Measurements from ENCODE around the gene IFI16.
"Not testable (repeated sequence)": the region's sequence is repeated elsewhere in the genome, so short reads cannot be mapped to it uniquely, and the experiment has no call there.

- not testable (repeated sequence) for TF ChIP-seq MAZ (IDR thresholded peaks at IDR 0.05; ENCODE audit: borderline replicate concordance, low read depth, low read length); ELK1 (IDR thresholded peaks at IDR 0.05; ENCODE audit: borderline replicate concordance, low read depth, low read length); CTCF (conservative IDR thresholded peaks at IDR 0.05; ENCODE audit: low read depth, low read length); SMC3 (IDR thresholded peaks at IDR 0.05; ENCODE audit: low read depth, low read length); POLR2A (IDR thresholded peaks at IDR 0.05; ENCODE audit: low read depth, low read length); RFX5 (IDR thresholded peaks at IDR 0.05; ENCODE audit: low read depth, low read length); FOS (IDR thresholded peaks at IDR 0.05; ENCODE audit: low read depth, low read length)
These were observed 17.1 kb downstream of the IFI16 start for GRCh38 chr1:159026841-159027240.
